Adrenal gland (tissue), 12 donors: Measurements from ENCODE around the gene CHD9. TPM values are rescaled to one million over a fixed set of nuclear protein-coding genes. Genes with fewer than 3 reads are reported as not detected.
A peak's percentile ranks its signal among the peaks of the same experiment; 100 is the strongest.

Experiments used
- DNase-seq, 7 donors: peaks; one replicate each; pipeline ENCODE4 v3.0.0-alpha.2; 2019 to 2020
- H3K27ac ChIP-seq, 5 donors: fragments of 200-600 bp; sonication (generic) in 4 of 5; 1 replicate in 3 of 5; 2 replicates in 2 of 5; pipeline versions ENCODE4 v1.5.1 to v1.8.0; 2016 to 2020; ENCODE audit warnings: mild to moderate bottlenecking in 1 of 5
- H3K27me3 ChIP-seq: fragments of 200-600 bp; 2 replicates; pipeline ENCODE4 v1.8.0; 2021
- H3K36me3 ChIP-seq, 2 donors: fragments of 200-600 bp; replicated peaks in 1 of 2; 1 replicate in 1 of 2; 2 replicates in 1 of 2; pipeline versions ENCODE4 v1.5.1 to v1.8.0; 2018 to 2022
- H3K4me1 ChIP-seq, 2 donors: fragments of 200-600 bp; replicated peaks in 1 of 2; 1 replicate in 1 of 2; 2 replicates in 1 of 2; pipeline versions ENCODE4 v1.5.1 to v1.8.0; 2018 to 2021
- H3K4me3 ChIP-seq, 4 donors: fragments of 200-600 bp; sonication (generic) in 3 of 4; one replicate each; pipeline ENCODE4 v1.5.1; 2016 to 2018
- H3K9me3 ChIP-seq, 3 donors: fragments of 200-600 bp; sonication (generic) in 1 of 3; replicated peaks in 1 of 3; 1 replicate in 2 of 3; 2 replicates in 1 of 3; pipeline versions ENCODE4 v1.5.1 to v1.8.0; 2016 to 2021
- CTCF ChIP-seq, 6 experiments: fragments of 450-650 bp in 4 of 6; fragments of 200-600 bp in 2 of 6; sonication (generic) in 1 of 6; IDR thresholded peaks; 1 replicate in 5 of 6; 2 replicates in 1 of 6; pipeline versions ENCODE4 v1.5.1 to v1.8.0; 2016 to 2021; ENCODE audit warnings: antibody characterized with exemption in 6 of 6, mild to moderate bottlenecking in 2 of 6, moderate library complexity in 1 of 6
- POLR2A ChIP-seq, 2 donors: fragments of 450-650 bp; IDR thresholded peaks; one replicate each; pipeline ENCODE4 v1.6.1; 2017; ENCODE audit warnings: antibody characterized with exemption in 2 of 2, mild to moderate bottlenecking in 2 of 2, moderate library complexity in 1 of 2
- WGBS, 4 donors: extraction: QIAGEN DNeasy Blood & Tissue Kit in 2 of 4; methylation state at CpG; one replicate each; pipeline versions ENCODE4 v1.1.5 to v1.1.7; 2013 to 2017; 5-methylcytosine and 5-hydroxymethylcytosine counted together
- intact Hi-C, 2 donors: fragments of 100-400 bp; cut with DNase I; formaldehyde crosslinking; loops; one replicate each; pipeline versions ENCODE4 v1.14.1 to v1.15.0; 2022 to 2023
- polyA plus RNA-seq, 3 donors: library from polyadenylated mRNA; stranded (reverse); fragments of 200-250 nt in 2 of 3; fragments of 350-450 nt in 1 of 3; fragmentation: Illumina TruSeq in 1 of 3; extraction: RNeasy Lipid Tissue Mini Kit (QIAGEN cat#74804) in 1 of 3; gene quantifications; one replicate each; pipeline ENCODE4 v1.2.3, GENCODE V29; 2013 to 2014
- total RNA-seq, 9 donors: library from RNA; depleted of rRNA in 4 of 9; stranded (reverse); fragments of >200 nt in 4 of 9; fragments of 120-200 nt in 1 of 9; fragmentation: NEBNext Ultra II Directional in 1 of 9; extraction: Animal tissue kit (Norgen Biotek cat#: 25700) in 1 of 9; gene quantifications; one replicate each; pipeline versions ENCODE4 v1.1.0 to v1.2.4, GENCODE V29; 2013 to 2023
- donor health status: healthy with polysubstance abuse.
- donor health status: Bipolar disorder and iron deficiency.
- donor health status: DM: yes; HTN: yes; CAD: no.
- donor health status: DM: no; HTN: no; CAD: no.
- donor health status: DM: no; HTN: no; CAD: no.
- donor health status: DM: yes; HTN: yes; CAD: no.

Gene CHD9
- total and polyA plus RNA-seq, 12 donors = 10.0 to 95.9 (median 54.7) TPM

- Histone ChIP-seq H3K27ac (no peak overlapping the region), H3K36me3 (no peaks in the 10 kb centered on the region), H3K27me3 (no peaks in the 10 kb centered on the region), H3K4me3 (no peak overlapping the region), H3K9me3 (no peaks in the 10 kb centered on the region), H3K4me1 (no peaks in the 10 kb centered on the region)
- no peak for DNase-seq
- TF ChIP-seq CTCF (IDR thresholded peaks at IDR 0.05) = no peak
- no peak for TF ChIP-seq POLR2A (IDR thresholded peaks at IDR 0.05)
- intact Hi-C loops = no loop called here
Measured at GRCh38 chr16:53198933-53199332, 144.1 kb downstream of the CHD9 start.

- DNase-seq = no peak
- H3K9me3 ChIP-seq = no peaks in the 10 kb centered on the region
- H3K36me3 ChIP-seq = no peaks in the 10 kb centered on the region
- 65 to 100% (median 97%) methylated on average over 1 of the region's 1 CpG for WGBS, 4 donors
- no peak overlapping the region for H3K27ac ChIP-seq
- H3K4me3 ChIP-seq = no peak overlapping the region
- intact Hi-C loops = loop anchor here in 1 of 2 donors (10.0 kb wide), 2 partner anchors 67 to 147 kb away; partner anchors contain the start of genes CHD9 and CHD9NB
- H3K27me3 ChIP-seq = no peaks in the 10 kb centered on the region
- H3K4me1 ChIP-seq = no peaks in the 10 kb centered on the region
- TF ChIP-seq POLR2A (IDR thresholded peaks at IDR 0.05) = no peak
- no peak for TF ChIP-seq CTCF (IDR thresholded peaks at IDR 0.05)
Measured at GRCh38 chr16:53201900-53202299, 147.1 kb downstream of the CHD9 start.

- intact Hi-C loops = loop anchor here in 1 of 2 donors (10.0 kb wide), 2 partner anchors 68 to 148 kb away; partner anchors contain the start of genes CHD9 and CHD9NB
- Histone ChIP-seq H3K27me3 (no peaks in the 10 kb centered on the region), H3K4me3 (no peak overlapping the region), H3K36me3 (no peaks in the 10 kb centered on the region), H3K4me1 (peaks cover 2 to 3% of the 10 kb centered on the region in 2 donors), H3K27ac (no peak overlapping the region), H3K9me3 (no peaks in the 10 kb centered on the region)
- DNase-seq = no peak
- no peak for TF ChIP-seq CTCF (IDR thresholded peaks at IDR 0.05)
- TF ChIP-seq POLR2A (IDR thresholded peaks at IDR 0.05) = no peak
Measured at GRCh38 chr16:53202398-53202797, 147.6 kb downstream of the CHD9 start.

GRCh38 chr16:53207810-53208752 is 153.3 kb downstream of the CHD9 start:
- H3K9me3 ChIP-seq = peaks cover 0 to 4% (median 0%) of the 10 kb centered on the region in 3 donors
- H3K4me3 ChIP-seq = peak overlapping the region; percentile 15 to 70 (median 53)
- TF ChIP-seq POLR2A (IDR thresholded peaks at IDR 0.05) (peak in 1 of 2 donors; percentile 58), CTCF (IDR thresholded peaks at IDR 0.05) (peak; percentile 32 to 81 (median 66))
- no peaks in the 10 kb centered on the region for H3K36me3 ChIP-seq
- 1 to 4% (median 2%) methylated on average over 8 of the region's 8 CpGs for WGBS, 4 donors
- intact Hi-C loops = loop anchor here in 1 of 2 donors (10.0 kb wide), 2 partner anchors 73 to 153 kb away; partner anchors contain the start of genes CHD9 and CHD9NB
- H3K27ac ChIP-seq = peak overlapping the region; percentile 73 to 95 (median 89)
- H3K4me1 ChIP-seq = peaks cover 31 to 58% of the 10 kb centered on the region in 2 donors
- DNase-seq = peak; percentile 48 to 80 (median 63)
- H3K27me3 ChIP-seq = no peaks in the 10 kb centered on the region
